ENCODE data around the gene NAALADL2. TPM values are rescaled to one million over a fixed set of nuclear protein-coding genes. Genes with fewer than 3 reads are reported as not detected.

The NAALADL2 gene
- total and polyA plus RNA-seq, 2 of the 4 experiments (the other 2 are of a cell fraction), result 3.8 to 19.2 TPM

DNA sequence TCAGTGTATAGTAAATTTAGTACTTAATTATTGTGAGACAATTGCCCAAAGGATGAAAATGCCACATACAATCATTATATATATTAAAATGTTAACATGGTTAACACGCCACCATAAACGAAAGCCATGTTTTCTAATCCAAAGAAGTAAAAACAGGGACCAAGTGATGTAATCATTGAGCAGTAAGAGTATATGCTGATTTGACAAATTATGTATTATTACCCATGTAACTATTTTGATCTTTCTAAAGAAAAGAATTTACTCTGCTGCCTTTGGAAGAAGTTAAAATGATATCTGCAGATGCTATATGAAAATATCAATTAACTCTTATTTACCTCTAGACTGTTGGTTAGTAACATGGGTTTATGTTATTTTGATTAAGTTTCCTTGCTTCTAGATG, 150.2 kb downstream of the NAALADL2 start:
- Histone ChIP-seq H3K9ac (ENCODE audit: low read depth, low read length) (no peak overlapping the region), H3K27me3 (ENCODE audit: control insufficient read depth, insufficient read depth, low read length) (no peaks in the 10 kb centered on the region), H3K18ac (ENCODE audit: low read depth, low read length) (no peak overlapping the region), H3K14ac (replicated peaks; ENCODE audit: low read depth, low read length) (no peak overlapping the region), H3K4me2 (ENCODE audit: low read depth, low read length) (no peak overlapping the region), H2BK5ac (ENCODE audit: low read depth, low read length, poor library complexity, severe bottlenecking) (no peak overlapping the region), H4K8ac (ENCODE audit: low read depth in 2 of 2, low read length in 2 of 2) (no peak overlapping the region; a peak in 1 of 4 replicates), H3K9me3 (ENCODE audit: control insufficient read depth, insufficient read depth, low read length) (no peaks in the 10 kb centered on the region), H2AFZ (replicated peaks; ENCODE audit: low read length, poor library complexity) (no peak overlapping the region), H2AK5ac (ENCODE audit: low read depth, low read length) (no peak overlapping the region), H3K9me1 (ENCODE audit: insufficient read depth, low read length) (no peaks in the 10 kb centered on the region), H2BK15ac (ENCODE audit: low read depth, low read length) (no peak overlapping the region), H4K91ac (ENCODE audit: insufficient read depth, low read depth, low read length) (no peak overlapping the region), H3K23ac (ENCODE audit: low read depth, low read length) (no peak overlapping the region), H3K36me3 (ENCODE audit: control insufficient read depth, insufficient read depth, low read length) (no peaks in the 10 kb centered on the region), H2AK9ac (replicated peaks; ENCODE audit: low read depth, low read length, poor library complexity) (no peak overlapping the region), H2BK20ac (ENCODE audit: low read depth, low read length) (no peak overlapping the region), H3K4me1 (ENCODE audit: control insufficient read depth, insufficient read depth, low read length) (peaks cover 2% of the 10 kb centered on the region; the same call in 1 of the 2 replicates), H3K4me3 (ENCODE audit: insufficient read depth, low read depth, low read length) (no peak overlapping the region), H3K4ac (ENCODE audit: low read depth, low read length) (no peak overlapping the region), H4K5ac (ENCODE audit: low read depth, low read length) (no peak overlapping the region), H3K56ac (ENCODE audit: extremely low read depth, insufficient read depth, low read length) (no peak overlapping the region), H2BK120ac (ENCODE audit: low read depth, low read length) (no peak overlapping the region), H3K27ac (ENCODE audit: insufficient read depth, low read length) (no peak overlapping the region), H3K79me1 (ENCODE audit: low read depth in 1 of 2, low read length in 2 of 2) (no peaks in the 10 kb centered on the region), H4K20me1 (ENCODE audit: insufficient read depth, low read length) (no peaks in the 10 kb centered on the region)
- CTCF ChIA-PET, result no interaction called here
- dilution Hi-C loops (cut with HindIII; ENCODE audit: low sequenced_read_pairs, unreplicated experiment), result no loop called here
- peak; percentile 89 for TF ChIP-seq MAFK (IDR thresholded peaks at IDR 0.05; ENCODE audit: low read depth, low read length)
- no peak for TF ChIP-seq POLR2A (IDR thresholded peaks at IDR 0.05; ENCODE audit: low read depth, low read length)
- TF ChIP-seq MXI1 (IDR thresholded peaks at IDR 0.05; ENCODE audit: borderline replicate concordance, low read depth, low read length), result no peak
- no peak for TF ChIP-seq SMC3 (IDR thresholded peaks at IDR 0.05; ENCODE audit: low read depth, low read length)
- TF ChIP-seq RCOR1 (IDR thresholded peaks at IDR 0.05; ENCODE audit: insufficient replicate concordance, low read length), result no peak
- POLR2A ChIA-PET (ENCODE audit: unreplicated experiment), result no interaction called here
- intact Hi-C loops (cut with micrococcal nuclease), result no loop called here
- WGBS, 2 experiments (ENCODE audit: extremely low coverage in 2 of 2, insufficient read length in 1 of 2), result no CpG with 5 or more reads among the region's 2 CpGs
- DNase-seq (no peak), ATAC-seq (ENCODE audit: low read depth) (no peak)
- in situ Hi-C loops (cut with MboI; ENCODE audit: low sequenced_read_pairs), result no loop called here
- BruUV-seq (replicated peaks), result no TSS peak

All from IMR-90 (cell line).